Measurements from ENCODE around the gene SLC33A1. TPM values are rescaled to one million over a fixed set of nuclear protein-coding genes. Genes with fewer than 3 reads are reported as not detected.

Gene SLC33A1
- total RNA-seq, 1 donor from 2014 or later, result 47.8 TPM

- no peak for DNase-seq (ENCODE audit: low spot score)
These were observed 61.7 kb downstream of the SLC33A1 start for GRCh38 chr3:155792532-155792931.

GRCh38 chr3:155791190-155791589 is 63.0 kb downstream of the SLC33A1 start:
- no peak for DNase-seq (ENCODE audit: low spot score)

DNA sequence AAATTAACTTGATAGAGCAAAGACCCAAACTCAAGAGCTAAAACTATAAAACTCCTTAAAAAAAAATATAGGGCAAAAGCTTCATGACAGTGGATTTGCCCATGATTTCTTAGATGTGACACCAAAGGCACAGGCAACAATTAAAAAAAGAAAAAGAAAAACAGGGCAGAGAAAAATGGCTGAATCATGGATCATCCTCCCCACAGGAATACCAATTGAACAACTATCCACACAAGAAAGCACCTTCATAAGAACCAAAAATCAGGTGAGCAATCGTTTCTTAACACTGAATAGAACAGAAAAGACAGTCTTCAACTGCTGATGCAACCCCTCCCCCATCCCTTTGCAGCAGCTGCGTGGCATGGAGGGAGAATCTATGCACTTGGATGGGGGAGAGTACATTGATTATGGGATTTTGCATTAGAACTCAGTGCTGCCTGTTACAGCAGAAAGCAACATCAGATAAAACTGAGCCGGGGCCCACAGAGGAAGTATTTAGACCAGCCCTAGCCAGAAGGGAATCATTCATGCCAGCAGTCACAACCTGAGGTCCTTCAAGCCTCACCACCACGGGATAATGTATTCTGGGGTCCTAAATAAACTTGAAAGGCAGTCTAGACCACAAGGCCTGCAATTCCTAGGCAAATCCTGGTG is 63.8 kb downstream of the SLC33A1 start:
- DNase-seq (ENCODE audit: low spot score), result no peak

GRCh38 chr3:155785662-155786295 is 68.4 kb downstream of the SLC33A1 start:
- no peak for DNase-seq (ENCODE audit: low spot score)

DNA sequence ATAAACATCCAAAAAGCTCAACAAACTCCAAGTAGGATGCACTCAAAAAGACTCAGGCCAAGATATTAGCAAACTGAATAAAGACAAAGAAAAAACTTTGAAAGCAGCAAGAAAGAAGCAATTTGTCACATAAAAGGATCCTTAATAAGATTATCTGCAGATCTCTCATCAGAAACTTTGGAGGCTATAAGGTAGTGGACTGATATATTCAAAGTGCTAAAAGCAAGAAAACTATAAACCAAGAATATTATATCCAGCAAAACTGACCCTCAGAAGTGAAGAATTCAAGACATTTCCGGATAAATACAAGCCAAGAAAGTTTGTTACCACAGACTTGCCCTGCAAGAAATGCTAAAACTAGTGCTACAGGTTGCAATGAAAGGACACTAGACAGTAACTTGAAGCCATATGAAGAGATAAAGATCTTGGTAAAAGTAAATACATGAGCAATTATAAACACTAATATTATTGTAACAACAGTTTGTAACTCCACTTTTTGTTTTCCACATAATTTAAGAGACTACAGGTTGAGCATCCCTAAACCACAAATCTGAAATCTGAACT is 71.8 kb downstream of the SLC33A1 start:
- DNase-seq (ENCODE audit: low spot score), result no peak

- no peak for DNase-seq (ENCODE audit: low spot score)
These were observed 73.9 kb downstream of the SLC33A1 start for GRCh38 chr3:155780291-155780690.

- DNase-seq (ENCODE audit: low spot score), result no peak
These were observed 75.8 kb downstream of the SLC33A1 start for GRCh38 chr3:155778462-155778861.

GRCh38 chr3:155772801-155773200 is 81.4 kb downstream of the SLC33A1 start:
- DNase-seq (ENCODE audit: low spot score), result no peak

DNA sequence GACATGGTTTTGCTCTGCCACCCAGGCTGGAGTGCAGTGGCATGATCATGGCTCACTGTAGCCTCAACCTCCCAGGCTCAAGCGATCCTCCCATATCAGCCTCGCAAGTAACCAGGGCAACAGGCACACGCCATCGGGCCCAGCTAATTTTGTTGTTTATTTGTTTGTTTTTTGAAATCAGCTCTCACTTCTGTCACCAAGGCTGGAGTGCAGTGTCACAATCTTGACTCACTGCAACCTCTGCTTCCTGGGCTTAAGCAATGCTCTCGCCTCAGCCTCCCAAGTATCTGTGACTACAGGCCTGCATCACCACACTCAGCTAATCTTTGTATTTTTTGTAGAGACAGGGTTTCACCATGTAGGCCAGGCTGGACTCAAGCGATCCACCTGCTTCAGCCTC is 83.1 kb downstream of the SLC33A1 start:
- DNase-seq (ENCODE audit: low spot score), result no peak

Other genes starting within 250 kb of the SLC33A1 start
- gene PLCH1, start 109.4 kb downstream of the SLC33A1 start, total RNA-seq, result 8.0 TPM
- gene C3orf33, start 48.1 kb downstream of the SLC33A1 start, total RNA-seq, result 4.1 TPM
- gene GMPS, start 16.2 kb upstream of the SLC33A1 start, total RNA-seq, result 36.7 TPM